KMS-11 (cell line): Measurements from ENCODE around the gene GDPD2.

Experiments
- H2AFZ ChIP-seq: fragments of 200-600 bp; sonication (generic); 2 replicates; pipeline ENCODE4 v1.6.1; 2016; ENCODE audit warnings: antibody characterized with exemption, mixed run types, low read depth
- H3K27ac ChIP-seq: fragments of 200-600 bp; sonication (generic); 2 replicates; pipeline ENCODE4 v1.6.1; 2016; ENCODE audit warnings: mild to moderate bottlenecking, mixed run types
- H3K27me3 ChIP-seq: fragments of 200-600 bp; sonication (generic); 2 replicates; pipeline ENCODE4 v1.6.1; 2017; ENCODE audit warnings: mild to moderate bottlenecking, low read depth, mixed run types, moderate library complexity; ENCODE audit not compliant: insufficient read depth
- H3K36me3 ChIP-seq: fragments of 200-600 bp; sonication (generic); 2 replicates; pipeline ENCODE4 v1.6.1; 2017; ENCODE audit warnings: mild to moderate bottlenecking, mixed run types; ENCODE audit not compliant: insufficient read depth
- H3K4me1 ChIP-seq: fragments of 200-600 bp; sonication (generic); 2 replicates; pipeline ENCODE4 v1.6.1; 2016; ENCODE audit warnings: mild to moderate bottlenecking, low read depth, mixed run types; ENCODE audit not compliant: poor library complexity, severe bottlenecking
- H3K4me2 ChIP-seq: fragments of 200-600 bp; sonication (generic); 2 replicates; pipeline ENCODE4 v1.7.0; 2016; ENCODE audit warnings: mild to moderate bottlenecking, mixed run types
- H3K4me3 ChIP-seq: fragments of 200-600 bp; sonication (generic); IDR thresholded peaks from 2 replicates; pipeline ENCODE4 v1.6.1; 2017; ENCODE audit warnings: low read depth, low read length, mixed read lengths; ENCODE audit not compliant: insufficient read depth
- H3K79me2 ChIP-seq: fragments of 200-600 bp; sonication (generic); 2 replicates; pipeline ENCODE4 v1.6.1; 2016; ENCODE audit warnings: low read depth, mixed run types; ENCODE audit not compliant: insufficient read depth
- H3K9ac ChIP-seq: fragments of 200-600 bp; sonication (generic); 2 replicates; pipeline ENCODE4 v1.6.1; 2016; ENCODE audit warnings: mild to moderate bottlenecking, mixed run types
- H4K20me1 ChIP-seq: fragments of 200-600 bp; sonication (generic); 2 replicates; pipeline ENCODE4 v1.6.1; 2016; ENCODE audit warnings: mild to moderate bottlenecking, mixed run types; ENCODE audit not compliant: insufficient read depth
- TF ChIP-seq, protein P1 (sequence below): fragments of 200-600 bp; sonication (generic); conservative IDR thresholded peaks from 2 replicates; pipeline ENCODE4 v1.6.1; 2017; ENCODE audit warnings: low read depth, mild to moderate bottlenecking, antibody characterized with exemption, low read length, moderate library complexity, mixed read lengths

Gene GDPD2

DNA sequence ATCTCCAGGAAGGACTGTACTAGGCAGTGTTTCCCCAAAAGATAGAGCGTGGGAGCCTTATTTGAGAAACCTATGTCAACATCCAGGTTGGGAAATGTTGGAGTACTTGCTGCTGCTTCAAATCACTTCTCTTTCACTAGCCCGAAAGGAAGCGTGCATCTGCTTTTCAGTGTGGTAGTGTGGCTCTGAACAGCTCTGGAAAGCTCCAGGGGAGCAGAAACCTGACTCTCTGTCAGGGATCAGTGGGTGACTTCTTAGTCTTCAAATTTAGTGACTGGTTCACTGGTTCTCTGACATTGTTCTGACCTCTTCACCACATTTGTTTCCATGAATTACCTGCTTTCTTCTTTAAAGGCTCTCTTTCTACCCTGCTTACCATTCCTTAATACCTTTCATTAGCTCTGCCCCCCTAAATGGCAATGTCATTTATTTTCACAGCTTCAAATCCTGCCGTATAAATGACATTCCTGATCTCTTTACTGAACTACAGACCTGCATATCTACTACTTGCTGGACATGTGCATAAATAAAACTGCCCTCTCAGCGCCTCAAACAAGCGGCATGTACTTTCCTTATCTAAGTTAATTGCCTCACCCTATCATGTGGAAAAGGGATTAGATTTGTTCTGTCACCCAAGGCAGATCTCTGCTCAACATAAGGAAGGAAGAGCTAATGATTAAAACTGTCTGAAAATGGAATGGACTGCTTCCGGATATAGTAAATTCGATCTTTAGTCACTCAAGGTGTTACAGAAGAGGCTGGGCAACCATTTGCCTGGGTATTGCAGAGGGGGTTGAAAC, 58.6 kb downstream of the GDPD2 start:
- no peaks in the 10 kb centered on the region for H3K27me3 ChIP-seq
- no peak overlapping the region for H3K4me2 ChIP-seq
- no peaks in the 10 kb centered on the region for H3K4me1 ChIP-seq
- no peak overlapping the region for H2AFZ ChIP-seq
- TF ChIP-seq, protein P1, sequence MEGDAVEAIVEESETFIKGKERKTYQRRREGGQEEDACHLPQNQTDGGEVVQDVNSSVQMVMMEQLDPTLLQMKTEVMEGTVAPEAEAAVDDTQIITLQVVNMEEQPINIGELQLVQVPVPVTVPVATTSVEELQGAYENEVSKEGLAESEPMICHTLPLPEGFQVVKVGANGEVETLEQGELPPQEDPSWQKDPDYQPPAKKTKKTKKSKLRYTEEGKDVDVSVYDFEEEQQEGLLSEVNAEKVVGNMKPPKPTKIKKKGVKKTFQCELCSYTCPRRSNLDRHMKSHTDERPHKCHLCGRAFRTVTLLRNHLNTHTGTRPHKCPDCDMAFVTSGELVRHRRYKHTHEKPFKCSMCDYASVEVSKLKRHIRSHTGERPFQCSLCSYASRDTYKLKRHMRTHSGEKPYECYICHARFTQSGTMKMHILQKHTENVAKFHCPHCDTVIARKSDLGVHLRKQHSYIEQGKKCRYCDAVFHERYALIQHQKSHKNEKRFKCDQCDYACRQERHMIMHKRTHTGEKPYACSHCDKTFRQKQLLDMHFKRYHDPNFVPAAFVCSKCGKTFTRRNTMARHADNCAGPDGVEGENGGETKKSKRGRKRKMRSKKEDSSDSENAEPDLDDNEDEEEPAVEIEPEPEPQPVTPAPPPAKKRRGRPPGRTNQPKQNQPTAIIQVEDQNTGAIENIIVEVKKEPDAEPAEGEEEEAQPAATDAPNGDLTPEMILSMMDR: no peak
- no peak overlapping the region for H3K4me3 ChIP-seq
- H3K9ac ChIP-seq: no peak overlapping the region
- H3K79me2 ChIP-seq: no peaks in the 10 kb centered on the region
- no peak overlapping the region for H3K27ac ChIP-seq
- no peaks in the 10 kb centered on the region for H4K20me1 ChIP-seq
- no peaks in the 10 kb centered on the region for H3K36me3 ChIP-seq

- H3K27ac ChIP-seq: no peak overlapping the region
- no peak overlapping the region for H3K4me2 ChIP-seq
- no peaks in the 10 kb centered on the region for H4K20me1 ChIP-seq
- no peaks in the 10 kb centered on the region for H3K79me2 ChIP-seq
- no peak overlapping the region for H2AFZ ChIP-seq
- H3K27me3 ChIP-seq: no peaks in the 10 kb centered on the region
- H3K36me3 ChIP-seq: no peaks in the 10 kb centered on the region
- H3K4me3 ChIP-seq: no peak overlapping the region
- no peaks in the 10 kb centered on the region for H3K4me1 ChIP-seq
- no peak overlapping the region for H3K9ac ChIP-seq
- TF ChIP-seq, protein P1: no peak
Observed at GRCh38 chrX:70482300-70482699, 59.2 kb downstream of the GDPD2 start.
